Effector memory CD4-positive, alpha-beta T cell (primary cell): ENCODE measurements around the gene WDR41.
"Not testable (repeated sequence)": the region's sequence is repeated elsewhere in the genome, so short reads cannot be mapped to it uniquely, and the experiment has no call there.

ENCODE experiments used
- DNase-seq, 3 donors: peaks; one replicate each; pipeline ENCODE4 v3.0.0-alpha.2; 2020
- H3K27ac ChIP-seq: 2 replicates; pipeline ENCODE4 v1.7.0; 2013; ENCODE audit warnings: mild to moderate bottlenecking, low read length, moderate library complexity; ENCODE audit not compliant: insufficient read depth, poor library complexity, severe bottlenecking
- H3K27me3 ChIP-seq: replicated peaks from 2 replicates; pipeline ENCODE4 v1.7.0; 2013; ENCODE audit warnings: mild to moderate bottlenecking, low read length; ENCODE audit not compliant: insufficient read depth, control insufficient read depth, poor library complexity, severe bottlenecking
- H3K36me3 ChIP-seq: 2 replicates; pipeline ENCODE4 v1.7.0; 2013; ENCODE audit warnings: mild to moderate bottlenecking, low read length, moderate library complexity; ENCODE audit not compliant: control insufficient read depth, insufficient read depth
- H3K4me1 ChIP-seq: 2 replicates; pipeline ENCODE4 v1.7.0; 2013; ENCODE audit warnings: low read length, mild to moderate bottlenecking; ENCODE audit not compliant: control insufficient read depth, insufficient read depth, poor library complexity, severe bottlenecking
- H3K4me3 ChIP-seq: 2 replicates; pipeline ENCODE4 v1.7.0; 2013; ENCODE audit warnings: low read length, low read depth, mild to moderate bottlenecking; ENCODE audit not compliant: insufficient read depth, poor library complexity, severe bottlenecking
- H3K9me3 ChIP-seq: 2 replicates; pipeline ENCODE4 v1.7.0; 2013; ENCODE audit warnings: mild to moderate bottlenecking, low read length, moderate library complexity; ENCODE audit not compliant: control insufficient read depth

The WDR41 gene

GRCh38 chr5:77492653-77493000 is 511 bp upstream of the WDR41 start:
- H3K27me3 ChIP-seq = peaks cover 6% of the 10 kb centered on the region
- no peaks in the 10 kb centered on the region for H3K36me3 ChIP-seq
- DNase-seq = no peak
- peak overlapping the region; percentile 69 for H3K27ac ChIP-seq
- H3K9me3 ChIP-seq = no peaks in the 10 kb centered on the region
- no peaks in the 10 kb centered on the region for H3K4me1 ChIP-seq
- H3K4me3 ChIP-seq = peak overlapping the region; percentile 97

- not testable (repeated sequence) for H3K4me1 ChIP-seq, H3K36me3 ChIP-seq, H3K27ac ChIP-seq, H3K27me3 ChIP-seq, DNase-seq, H3K9me3 ChIP-seq, H3K4me3 ChIP-seq
Observed at GRCh38 chr5:77490741-77491344, 1.3 kb downstream of the WDR41 start.

- no peaks in the 10 kb centered on the region for H3K27me3 ChIP-seq
- no peak overlapping the region for H3K27ac ChIP-seq
- H3K9me3 ChIP-seq = no peaks in the 10 kb centered on the region
- H3K4me1 ChIP-seq = no peaks in the 10 kb centered on the region
- DNase-seq = no peak
- no peak overlapping the region for H3K4me3 ChIP-seq
- H3K36me3 ChIP-seq = no peaks in the 10 kb centered on the region
Observed at GRCh38 chr5:77486344-77486962, 5.7 kb downstream of the WDR41 start.

GRCh38 chr5:77483682-77484081 is 8.4 kb downstream of the WDR41 start:
- H3K27ac ChIP-seq = no peak overlapping the region
- H3K27me3 ChIP-seq = no peaks in the 10 kb centered on the region
- H3K4me3 ChIP-seq = no peak overlapping the region
- no peaks in the 10 kb centered on the region for H3K4me1 ChIP-seq
- no peak for DNase-seq
- no peaks in the 10 kb centered on the region for H3K9me3 ChIP-seq
- no peaks in the 10 kb centered on the region for H3K36me3 ChIP-seq

- H3K27ac ChIP-seq, DNase-seq: not testable (repeated sequence)
Observed at GRCh38 chr5:77475041-77475440, 17.1 kb downstream of the WDR41 start.

GRCh38 chr5:77468875-77469274 is 23.2 kb downstream of the WDR41 start:
- H3K4me3 ChIP-seq, H3K9me3 ChIP-seq, DNase-seq, H3K27ac ChIP-seq, H3K36me3 ChIP-seq, H3K27me3 ChIP-seq, H3K4me1 ChIP-seq: not testable (repeated sequence)

More at GRCh38 chr5:77475041-77475440, 17.1 kb downstream of the WDR41 start:
- not testable (repeated sequence) for H3K9me3 ChIP-seq, H3K27me3 ChIP-seq, H3K4me1 ChIP-seq, H3K36me3 ChIP-seq, H3K4me3 ChIP-seq

GRCh38 chr5:77463905-77464304 is 28.2 kb downstream of the WDR41 start:
- DNase-seq = no peak
- H3K4me1 ChIP-seq = no peaks in the 10 kb centered on the region
- no peaks in the 10 kb centered on the region for H3K9me3 ChIP-seq
- no peaks in the 10 kb centered on the region for H3K27me3 ChIP-seq
- no peak overlapping the region for H3K4me3 ChIP-seq
- no peak overlapping the region for H3K27ac ChIP-seq
- H3K36me3 ChIP-seq = no peaks in the 10 kb centered on the region

- H3K36me3 ChIP-seq = no peaks in the 10 kb centered on the region
- H3K9me3 ChIP-seq = no peaks in the 10 kb centered on the region
- H3K27ac ChIP-seq = no peak overlapping the region
- H3K4me1 ChIP-seq = no peaks in the 10 kb centered on the region
- no peak for DNase-seq
- H3K27me3 ChIP-seq = no peaks in the 10 kb centered on the region
- H3K4me3 ChIP-seq = no peak overlapping the region
Observed at GRCh38 chr5:77461287-77461686, 30.8 kb downstream of the WDR41 start.

- Histone ChIP-seq H3K4me3 (no peak overlapping the region), H3K27ac (no peak overlapping the region), H3K4me1 (no peaks in the 10 kb centered on the region), H3K9me3 (no peaks in the 10 kb centered on the region), H3K36me3 (no peaks in the 10 kb centered on the region), H3K27me3 (no peaks in the 10 kb centered on the region)
- no peak for DNase-seq
Observed at GRCh38 chr5:77454123-77454522, 38.0 kb downstream of the WDR41 start.

GRCh38 chr5:77452351-77452750 is 39.8 kb downstream of the WDR41 start:
- Histone ChIP-seq H3K27ac (no peak overlapping the region), H3K4me3 (no peak overlapping the region), H3K4me1 (no peaks in the 10 kb centered on the region), H3K36me3 (no peaks in the 10 kb centered on the region), H3K27me3 (no peaks in the 10 kb centered on the region), H3K9me3 (no peaks in the 10 kb centered on the region)
- no peak for DNase-seq
